ENCODE results near the gene OR2B3.
"Not testable (repeated sequence)": the region's sequence is repeated elsewhere in the genome, so short reads cannot be mapped to it uniquely, and the experiment has no call there.

Gene OR2B3

GRCh38 chr6:29087213-29087612 lies at the start of gene OR2B3:
Gene OR2B3, minus strand, starts transcription at chr6:29087313. Its CDS starts 65 bp downstream, at chr6:29087248.
- TF ChIP-seq, protein P1, sequence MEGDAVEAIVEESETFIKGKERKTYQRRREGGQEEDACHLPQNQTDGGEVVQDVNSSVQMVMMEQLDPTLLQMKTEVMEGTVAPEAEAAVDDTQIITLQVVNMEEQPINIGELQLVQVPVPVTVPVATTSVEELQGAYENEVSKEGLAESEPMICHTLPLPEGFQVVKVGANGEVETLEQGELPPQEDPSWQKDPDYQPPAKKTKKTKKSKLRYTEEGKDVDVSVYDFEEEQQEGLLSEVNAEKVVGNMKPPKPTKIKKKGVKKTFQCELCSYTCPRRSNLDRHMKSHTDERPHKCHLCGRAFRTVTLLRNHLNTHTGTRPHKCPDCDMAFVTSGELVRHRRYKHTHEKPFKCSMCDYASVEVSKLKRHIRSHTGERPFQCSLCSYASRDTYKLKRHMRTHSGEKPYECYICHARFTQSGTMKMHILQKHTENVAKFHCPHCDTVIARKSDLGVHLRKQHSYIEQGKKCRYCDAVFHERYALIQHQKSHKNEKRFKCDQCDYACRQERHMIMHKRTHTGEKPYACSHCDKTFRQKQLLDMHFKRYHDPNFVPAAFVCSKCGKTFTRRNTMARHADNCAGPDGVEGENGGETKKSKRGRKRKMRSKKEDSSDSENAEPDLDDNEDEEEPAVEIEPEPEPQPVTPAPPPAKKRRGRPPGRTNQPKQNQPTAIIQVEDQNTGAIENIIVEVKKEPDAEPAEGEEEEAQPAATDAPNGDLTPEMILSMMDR (conservative IDR thresholded peaks at IDR 0.05; ENCODE audit: low read length): no peak
- DNase-seq (ENCODE audit: low read depth): no peak

DNA sequence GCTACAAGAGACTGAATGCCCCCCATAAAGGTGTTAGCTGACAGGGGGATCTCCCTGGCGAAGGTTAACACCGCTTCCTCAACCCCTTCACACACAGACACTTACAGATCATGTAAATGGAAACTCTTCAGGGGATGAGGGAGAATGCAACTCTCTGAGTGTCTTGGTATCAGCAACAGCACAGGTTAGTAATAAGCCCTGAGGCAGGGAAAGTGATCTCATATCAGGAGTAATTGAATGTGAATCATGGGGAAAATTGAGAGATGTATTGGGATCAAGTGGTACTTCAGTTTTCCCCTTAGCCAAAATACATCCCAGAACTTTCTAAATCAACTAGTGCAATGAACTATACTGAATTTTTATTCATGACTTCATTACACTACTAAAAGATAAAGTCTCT lies 44.6 kb upstream of the OR2B3 start:
- TF ChIP-seq, protein P1 (conservative IDR thresholded peaks at IDR 0.05; ENCODE audit: low read length): no peak
- H3K4me3 ChIP-seq (ENCODE audit: low read length): no peak overlapping the region
- no peak for DNase-seq (ENCODE audit: low read depth)

More at GRCh38 chr6:29087213-29087612, at the start of gene OR2B3:
- H3K4me3 ChIP-seq (ENCODE audit: low read length): no peak within 1 kb of the TSS

DNA sequence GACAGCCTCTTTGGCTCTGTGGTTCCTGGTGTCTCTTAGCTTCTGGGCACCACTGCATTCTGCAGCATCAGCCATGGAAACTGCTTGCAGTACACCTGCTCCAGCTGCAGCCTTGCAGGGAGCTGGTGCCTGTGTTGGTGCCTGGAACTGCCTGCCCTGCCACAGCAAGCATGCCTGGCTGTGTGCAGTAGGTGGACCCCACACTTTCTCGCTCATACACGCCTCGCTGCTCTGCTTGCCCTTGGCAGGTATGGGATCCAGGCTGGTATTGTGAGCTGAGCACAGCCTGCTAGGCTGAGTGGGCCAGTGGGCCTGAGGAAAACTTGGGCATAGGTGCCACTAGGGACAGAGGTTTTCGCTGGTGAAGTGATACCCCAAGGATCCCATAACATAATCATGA lies 43.5 kb upstream of the OR2B3 start:
- DNase-seq (ENCODE audit: low read depth): no peak
- no peak overlapping the region for H3K4me3 ChIP-seq (ENCODE audit: low read length)
- TF ChIP-seq, protein P1 (conservative IDR thresholded peaks at IDR 0.05; ENCODE audit: low read length): no peak

DNA sequence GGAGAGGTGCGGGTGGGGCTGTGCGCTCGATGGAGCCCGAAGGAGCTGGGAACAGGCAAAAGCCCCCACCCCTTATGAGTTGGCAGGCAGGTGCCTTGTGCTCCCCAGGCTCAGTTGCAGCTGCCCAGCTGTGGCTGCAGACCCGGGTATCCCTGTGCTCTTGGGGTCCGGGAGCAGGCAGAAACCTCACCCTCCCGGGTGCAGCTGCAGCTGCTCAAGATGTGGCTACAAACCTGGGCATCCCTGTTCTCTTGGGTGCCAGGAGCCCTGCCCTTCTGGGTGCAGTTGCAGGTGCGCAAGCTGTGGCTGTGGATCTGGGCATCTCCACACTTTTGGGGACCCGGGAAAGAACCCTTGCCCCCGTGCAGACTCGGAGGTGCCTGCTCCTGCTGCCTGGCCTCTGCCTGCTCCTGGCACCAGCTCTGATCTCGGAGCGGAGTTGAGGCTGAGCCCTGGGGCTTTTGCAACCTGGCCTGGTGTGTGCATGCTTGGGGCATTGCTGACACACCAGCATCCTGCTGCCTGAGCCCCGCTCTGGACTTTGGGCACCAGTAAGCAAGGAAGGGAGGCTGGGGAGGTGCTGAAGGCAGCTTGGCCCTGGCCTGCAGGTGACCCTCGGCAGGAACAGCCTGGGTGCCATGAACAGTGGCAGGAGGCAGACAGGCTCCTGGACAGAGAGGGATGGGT lies 42.4 kb upstream of the OR2B3 start:
- H3K4me3 ChIP-seq (ENCODE audit: low read length): no peak overlapping the region
- TF ChIP-seq, protein P1 (conservative IDR thresholded peaks at IDR 0.05; ENCODE audit: low read length): no peak
- no peak for DNase-seq (ENCODE audit: low read depth)

DNA sequence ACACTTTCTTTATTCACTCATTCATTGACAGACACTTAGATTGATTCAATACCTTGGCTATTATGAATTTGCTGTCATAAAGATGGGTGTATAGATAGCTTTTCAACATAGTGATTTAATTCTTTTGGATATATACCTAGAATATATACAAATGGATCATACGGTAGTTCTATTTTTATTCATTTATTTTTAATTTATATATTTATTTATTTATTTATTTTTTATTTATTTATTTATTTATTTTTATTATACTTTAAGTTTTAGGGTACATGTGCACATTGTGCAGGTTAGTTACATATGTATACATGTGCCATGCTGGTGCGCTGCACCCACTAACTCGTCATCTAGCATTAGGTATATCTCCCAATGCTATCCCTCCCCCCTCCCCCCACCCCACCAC lies 27.9 kb upstream of the OR2B3 start:
- H3K4me3 ChIP-seq (ENCODE audit: low read length); DNase-seq (ENCODE audit: low read depth): not testable (repeated sequence)

- TF ChIP-seq, protein P1 (conservative IDR thresholded peaks at IDR 0.05; ENCODE audit: low read length): no peak
- no peak for DNase-seq (ENCODE audit: low read depth)
Observed at GRCh38 chr6:29112135-29112534, 25.0 kb upstream of the OR2B3 start.

DNA sequence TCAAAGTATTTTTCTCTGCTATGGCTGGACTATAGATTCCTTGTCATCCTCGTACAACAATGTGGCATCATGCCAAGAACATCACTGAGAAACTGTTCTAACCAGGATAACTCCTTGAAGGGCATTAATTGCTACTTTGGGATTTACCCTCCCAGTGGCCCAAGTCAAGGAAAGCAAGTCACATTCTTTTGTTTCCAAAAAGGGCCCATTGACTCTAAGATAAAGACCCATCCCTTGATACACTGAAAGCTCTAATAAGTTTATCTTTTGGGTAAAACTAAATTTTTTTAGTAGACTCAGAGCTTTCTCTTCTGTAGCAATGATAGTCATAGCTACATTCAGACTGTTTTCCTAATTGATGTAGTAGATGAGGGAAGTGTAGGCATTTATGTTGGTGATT lies 20.6 kb upstream of the OR2B3 start, which contains the start of gene OR2J3:
TSS of gene OR2J3 (plus strand) at position 301 of the 400 bp plus-strand sequence. CDS start 3,833 bp downstream, outside the sequence.
- TF ChIP-seq, protein P1 (conservative IDR thresholded peaks at IDR 0.05; ENCODE audit: low read length): no peak
- DNase-seq (ENCODE audit: low read depth): no peak
- H3K4me3 ChIP-seq (ENCODE audit: low read length): no peak within 1 kb of the TSS

More at GRCh38 chr6:29112135-29112534, 25.0 kb upstream of the OR2B3 start:
- no peak overlapping the region for H3K4me3 ChIP-seq (ENCODE audit: low read length)

Data from AG10803 (cell line).